Left ventricle myocardium inferior (tissue), 1 donor: ENCODE results near the gene MAP4K3. TPM values are rescaled to one million over a fixed set of nuclear protein-coding genes. Genes with fewer than 3 reads are reported as not detected.

ENCODE experiments used
- DNase-seq: peaks from one replicate; pipeline ENCODE4 v3.0.0-alpha.2; 2020
- H3K27ac ChIP-seq: fragments of 200-600 bp; replicated peaks from 2 replicates; pipeline ENCODE4 v1.8.0; 2021
- H3K27me3 ChIP-seq: fragments of 200-600 bp; 2 replicates; pipeline ENCODE4 v1.8.0; 2021; ENCODE audit warnings: low read depth
- H3K36me3 ChIP-seq: fragments of 200-600 bp; 2 replicates; pipeline ENCODE4 v1.8.0; 2021
- H3K4me1 ChIP-seq: fragments of 200-600 bp; 2 replicates; pipeline ENCODE4 v1.8.0; 2021
- H3K4me3 ChIP-seq: fragments of 200-600 bp; 2 replicates; pipeline ENCODE4 v1.8.0; 2021; ENCODE audit warnings: mild to moderate bottlenecking, moderate library complexity
- H3K9me3 ChIP-seq: fragments of 200-600 bp; replicated peaks from 2 replicates; pipeline ENCODE4 v1.8.0; 2021
- CTCF ChIP-seq: fragments of 200-600 bp; IDR thresholded peaks from 2 replicates; pipeline ENCODE4 v1.8.0; 2021; ENCODE audit warnings: antibody characterized with exemption, mild to moderate bottlenecking, borderline replicate concordance
- intact Hi-C: fragments of 100-400 bp; cut with micrococcal nuclease; formaldehyde crosslinking; loops from one replicate; pipeline ENCODE4 v1.11.0; 2022
- total RNA-seq: library from RNA; stranded (reverse); fragmentation: NEBNext Ultra II Directional; extraction: Animal tissue kit (Norgen Biotek cat#: 25700); gene quantifications from one replicate; pipeline ENCODE4 v1.2.1, GENCODE V29; 2021
- donor health status: DM: no; HTN: yes; CAD: no; lungs with severe emphysema.

The MAP4K3 gene
- total RNA-seq, 1 donor from 2014 or later = 37.1 TPM

- TF ChIP-seq CTCF = no peak
- no peak overlapping the region for H3K4me3 ChIP-seq
- DNase-seq = no peak
- H3K9me3 ChIP-seq = no peaks in the 10 kb centered on the region
- H3K27ac ChIP-seq = no peak overlapping the region
- H3K27me3 ChIP-seq = no peaks in the 10 kb centered on the region
- H3K36me3 ChIP-seq = no peaks in the 10 kb centered on the region
- no peaks in the 10 kb centered on the region for H3K4me1 ChIP-seq
- intact Hi-C loops = no loop called here
Observed at GRCh38 chr2:39216346-39217191, 220.5 kb downstream of the MAP4K3 start.

GRCh38 chr2:39215545-39215944 lies 221.5 kb downstream of the MAP4K3 start:
- Histone ChIP-seq H3K4me3 (no peak overlapping the region), H3K36me3 (no peaks in the 10 kb centered on the region), H3K27ac (no peak overlapping the region), H3K4me1 (no peaks in the 10 kb centered on the region), H3K9me3 (no peaks in the 10 kb centered on the region), H3K27me3 (no peaks in the 10 kb centered on the region)
- intact Hi-C loops = no loop called here
- TF ChIP-seq CTCF = no peak
- DNase-seq = no peak

GRCh38 chr2:39213015-39213414 lies 224.1 kb downstream of the MAP4K3 start:
- no peak for TF ChIP-seq CTCF
- DNase-seq = no peak
- H3K9me3 ChIP-seq = no peaks in the 10 kb centered on the region
- no peaks in the 10 kb centered on the region for H3K4me1 ChIP-seq
- H3K27me3 ChIP-seq = no peaks in the 10 kb centered on the region
- no peak overlapping the region for H3K4me3 ChIP-seq
- intact Hi-C loops = no loop called here
- no peak overlapping the region for H3K27ac ChIP-seq
- H3K36me3 ChIP-seq = no peaks in the 10 kb centered on the region

- H3K27me3 ChIP-seq = no peaks in the 10 kb centered on the region
- DNase-seq = no peak
- no peaks in the 10 kb centered on the region for H3K9me3 ChIP-seq
- no peak overlapping the region for H3K27ac ChIP-seq
- no peaks in the 10 kb centered on the region for H3K4me1 ChIP-seq
- H3K4me3 ChIP-seq = no peak overlapping the region
- H3K36me3 ChIP-seq = no peaks in the 10 kb centered on the region
- TF ChIP-seq CTCF = no peak
- intact Hi-C loops = no loop called here
Observed at GRCh38 chr2:39210846-39211245, 226.2 kb downstream of the MAP4K3 start.

- intact Hi-C loops = no loop called here
- H3K9me3 ChIP-seq = peaks cover 7% of the 10 kb centered on the region
- TF ChIP-seq CTCF = no peak
Observed at GRCh38 chr2:39203382-39203781, 233.7 kb downstream of the MAP4K3 start.

More at GRCh38 chr2:39203382-39203781, 233.7 kb downstream of the MAP4K3 start:
- Histone ChIP-seq H3K27me3 (no peaks in the 10 kb centered on the region), H3K4me1 (no peaks in the 10 kb centered on the region), H3K36me3 (no peaks in the 10 kb centered on the region), H3K4me3 (no peak overlapping the region), H3K27ac (no peak overlapping the region)
- no peak for DNase-seq
